GM19324 (cell line): Measurements from ENCODE around the gene SPIB.
A peak's percentile ranks its signal among the peaks of the same experiment; 100 is the strongest.
"Not testable (repeated sequence)": the region's sequence is repeated elsewhere in the genome, so short reads cannot be mapped to it uniquely, and the experiment has no call there.

Source experiments
- ATAC-seq: cut with Tn5 transposase; IDR thresholded peaks from one replicate; pipeline ENCODE4 v1.9.1; 2021; ENCODE audit warnings: mild to moderate bottlenecking, moderate library complexity; ENCODE audit not compliant: unreplicated experiment, low FRiP score

SPIB gene

DNA sequence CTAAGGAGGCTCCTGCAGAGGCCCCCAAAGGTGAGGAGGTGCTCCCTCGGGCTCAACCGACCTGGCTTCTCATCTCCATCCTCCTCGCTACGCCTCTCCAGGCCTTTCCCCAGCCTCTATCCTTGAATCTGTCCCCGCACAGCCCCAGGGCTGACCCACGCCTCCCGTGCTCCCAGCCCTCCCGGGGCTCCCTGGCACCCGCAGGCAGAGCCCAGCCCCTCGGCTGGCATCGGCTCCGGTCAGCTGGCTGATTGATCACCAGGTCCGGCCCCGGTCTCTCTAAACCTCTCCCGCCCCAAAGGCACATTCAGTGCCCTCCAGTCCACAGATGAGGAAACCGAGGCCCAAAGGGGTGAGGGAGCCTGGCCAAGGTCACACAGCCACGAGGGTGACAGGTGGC lies 16.5 kb downstream of the SPIB start:
- ATAC-seq: no peak

DNA sequence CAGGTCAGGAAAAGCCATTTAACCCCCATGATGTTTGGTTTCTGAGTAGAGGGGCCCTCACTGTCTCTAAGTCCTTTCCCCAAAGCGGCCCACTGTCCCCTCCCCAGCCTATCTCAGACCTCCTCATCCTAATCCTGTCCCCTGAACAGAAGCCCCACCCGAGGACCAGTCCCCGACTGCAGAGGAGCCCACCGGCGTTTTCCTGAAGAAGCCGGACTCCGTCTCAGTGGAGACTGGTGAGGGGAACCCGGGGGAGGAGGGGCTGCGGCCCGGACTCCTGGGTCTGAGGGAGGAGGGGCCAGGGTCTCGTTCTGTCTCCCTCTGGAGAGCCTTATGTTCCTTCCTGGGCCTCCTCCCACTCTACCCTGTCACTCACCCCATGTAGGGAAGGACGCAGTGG lies 16.9 kb downstream of the SPIB start:
- ATAC-seq: no peak

DNA sequence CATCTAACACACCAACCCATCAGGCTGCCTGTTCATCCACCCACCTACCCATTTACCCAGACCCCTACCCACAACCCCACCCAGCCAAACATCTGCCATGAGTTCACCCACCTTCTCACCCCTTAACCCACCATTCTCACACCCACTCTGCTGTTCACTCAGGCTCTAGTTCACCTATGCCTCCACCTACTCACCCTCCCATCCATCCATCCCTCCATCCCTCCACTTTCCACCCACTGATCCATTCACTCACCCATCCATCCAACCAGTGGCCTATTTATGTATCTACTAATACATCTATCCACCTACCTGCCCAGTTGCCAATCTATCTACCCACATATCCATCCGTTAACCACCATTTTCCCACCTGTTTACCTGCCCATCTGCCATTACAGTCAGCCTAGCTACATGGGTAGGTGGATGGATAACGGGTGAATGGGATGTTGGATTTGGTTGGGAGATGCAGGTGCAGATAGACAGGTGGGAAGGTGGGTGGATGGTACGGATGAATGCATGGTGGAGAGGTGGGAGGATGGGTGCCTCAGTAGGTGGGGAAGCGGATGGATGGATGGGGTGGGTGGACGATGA lies 19.2 kb downstream of the SPIB start:
- ATAC-seq: no peak

DNA sequence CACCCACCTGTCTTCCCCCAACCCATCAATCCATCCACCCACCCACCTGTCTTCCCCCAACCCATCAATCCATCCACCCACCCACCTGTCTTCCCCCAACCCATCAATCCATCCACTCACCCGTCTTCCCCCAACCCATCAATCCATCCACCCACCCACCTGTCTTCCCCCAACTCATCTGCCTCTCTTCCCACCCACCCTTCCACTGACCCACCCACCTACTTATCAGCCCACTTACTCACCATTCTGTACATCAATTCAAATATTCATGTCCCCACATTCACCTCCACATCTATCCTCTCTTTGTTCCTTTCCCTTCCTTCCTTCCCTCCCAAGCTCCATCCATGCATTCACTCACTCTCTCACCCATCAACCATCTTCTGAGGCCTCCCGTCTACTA lies 20.4 kb downstream of the SPIB start:
- ATAC-seq: not testable (repeated sequence)

DNA sequence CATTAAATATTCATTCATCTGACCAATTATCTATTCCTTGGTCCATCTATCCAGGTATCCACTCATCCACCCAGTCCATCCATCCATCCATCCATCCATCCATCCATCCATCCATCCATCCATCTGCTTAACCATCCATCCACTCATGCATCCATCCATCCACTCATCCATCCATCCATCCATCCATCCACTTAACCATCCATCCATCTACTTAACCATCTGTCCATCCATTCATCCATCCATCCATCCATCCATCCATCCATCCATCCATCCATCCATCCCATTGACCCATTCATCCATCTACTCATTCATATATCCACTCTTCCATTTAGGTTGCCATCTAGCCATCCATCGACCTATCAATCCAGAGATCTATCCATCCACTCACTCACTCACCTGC lies 25.3 kb downstream of the SPIB start:
- ATAC-seq: no peak

DNA sequence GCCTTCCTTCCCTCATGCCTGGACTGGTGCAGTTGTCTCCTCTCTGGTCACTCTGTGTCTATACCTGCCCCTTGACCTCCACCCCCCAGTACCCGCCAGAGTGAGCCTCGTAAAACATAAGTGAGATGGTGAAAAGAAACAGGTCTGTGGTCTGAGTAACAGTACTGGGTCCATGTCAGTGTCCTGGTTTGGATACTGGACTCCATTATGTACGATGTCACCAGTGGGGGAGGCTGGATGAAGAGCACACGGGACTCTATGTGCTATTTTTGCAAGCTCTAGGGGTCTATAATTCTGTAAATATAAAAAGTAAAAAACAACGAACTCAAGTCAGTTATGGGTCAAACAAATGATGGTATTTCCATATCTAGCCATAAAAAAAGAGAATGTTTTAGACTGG lies 28.3 kb downstream of the SPIB start:
- ATAC-seq: no peak

DNA sequence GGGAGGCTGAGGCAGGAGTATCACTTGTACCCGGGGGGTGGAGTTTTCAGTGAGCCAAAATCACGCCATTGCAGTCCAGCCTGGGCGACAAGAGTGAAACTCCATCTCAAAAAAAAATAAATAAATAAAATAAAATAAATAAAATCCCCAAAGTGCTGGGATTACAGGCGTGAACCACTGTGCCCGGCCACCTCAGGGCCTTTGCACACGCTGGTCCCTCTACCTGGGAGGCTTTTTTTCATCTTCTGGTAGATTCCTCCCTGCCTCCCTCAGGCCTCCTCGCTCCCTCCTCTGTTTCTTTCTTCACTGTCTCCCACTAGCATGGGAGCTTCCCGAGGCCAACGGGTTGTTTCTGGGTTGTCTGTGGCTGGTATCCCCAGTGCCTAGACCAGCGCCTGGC lies 29.0 kb downstream of the SPIB start:
- no peak for ATAC-seq

DNA sequence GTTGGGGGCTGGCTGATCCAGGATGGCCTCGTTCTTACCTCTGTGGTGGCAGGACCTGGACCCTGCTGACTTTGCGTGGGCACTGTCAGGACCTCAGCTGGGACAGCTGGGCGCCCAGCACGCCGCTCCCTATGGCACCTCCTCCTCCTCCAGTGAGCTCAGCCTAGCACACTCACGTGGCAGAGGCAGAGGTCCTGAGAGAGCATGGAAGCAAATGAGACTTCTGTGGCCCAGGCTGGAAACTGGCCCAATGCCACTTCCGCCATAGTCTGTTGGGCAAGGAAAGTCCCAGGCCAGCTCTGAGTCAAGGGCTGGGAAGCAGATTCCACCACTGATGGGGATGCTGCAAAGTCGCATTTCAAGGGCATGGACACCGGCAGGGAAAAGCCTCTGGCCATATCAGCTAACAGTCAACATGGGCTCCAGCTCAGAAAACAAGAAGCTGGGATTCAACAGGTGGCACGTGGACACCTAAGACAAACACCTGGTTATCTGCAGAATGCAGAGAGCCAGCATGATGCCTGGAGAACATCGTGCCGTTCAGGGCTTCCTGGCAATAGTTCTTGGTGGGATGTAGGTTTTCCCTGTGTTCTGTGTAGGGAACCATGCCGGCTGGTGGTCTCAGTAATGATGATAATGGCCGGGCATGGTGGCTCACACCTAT lies 30.6 kb downstream of the SPIB start:
- ATAC-seq: no peak

DNA sequence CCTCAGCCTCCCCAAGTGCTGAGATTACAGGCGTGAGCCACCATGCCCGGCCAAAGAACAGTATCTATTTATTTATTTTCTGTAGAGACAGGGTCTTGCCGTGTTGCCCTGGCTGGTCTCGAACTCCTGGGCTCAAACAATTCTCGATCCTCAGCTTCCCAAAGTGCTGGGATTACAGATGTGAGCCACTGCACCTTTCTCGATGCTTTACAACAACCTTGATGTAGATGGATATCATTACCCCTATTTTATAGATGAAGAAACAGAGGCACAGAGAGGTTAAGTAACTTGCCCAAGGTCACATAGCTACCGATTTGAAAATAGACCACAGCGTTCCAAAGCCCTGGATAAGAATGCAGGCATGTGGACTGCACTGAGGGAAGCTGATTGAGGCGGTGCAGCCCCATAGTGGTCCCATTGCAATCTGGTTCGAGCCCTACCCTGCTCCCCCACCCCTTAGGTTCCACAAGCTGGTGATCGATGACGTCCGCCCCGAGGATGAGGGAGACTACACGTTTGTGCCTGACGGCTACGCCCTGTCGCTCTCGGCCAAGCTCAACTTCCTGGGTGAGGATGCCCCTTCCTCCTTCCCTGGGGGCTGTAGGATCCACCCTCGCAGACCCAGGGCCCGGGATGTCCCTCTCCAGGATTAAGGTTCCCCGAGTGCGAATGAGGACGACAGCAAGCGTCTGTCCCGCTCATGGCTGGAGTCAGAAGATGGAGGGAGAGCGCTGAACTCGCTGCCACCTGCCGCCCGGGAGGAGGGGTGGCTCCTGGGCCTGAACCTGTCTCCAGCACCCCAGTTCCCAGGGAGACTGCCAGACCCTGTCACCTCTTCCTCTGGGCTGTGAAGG lies 31.9 kb downstream of the SPIB start:
- no peak for ATAC-seq

DNA sequence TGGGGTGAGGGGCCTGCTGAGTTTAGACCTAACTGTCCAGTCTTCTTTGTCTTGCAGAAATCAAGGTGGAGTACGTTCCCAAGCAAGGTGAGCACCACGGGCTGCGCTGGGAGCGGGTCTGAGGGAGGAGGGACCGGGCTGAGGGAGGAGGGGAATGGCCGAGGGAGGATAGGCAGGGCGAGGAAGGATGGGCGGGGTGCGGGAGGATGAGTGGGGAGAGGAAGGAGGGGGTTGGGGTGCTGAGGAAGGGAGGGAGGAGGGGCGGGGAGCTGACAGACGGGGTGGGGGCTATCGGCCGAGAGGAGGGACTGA lies 32.4 kb downstream of the SPIB start:
- no peak for ATAC-seq

DNA sequence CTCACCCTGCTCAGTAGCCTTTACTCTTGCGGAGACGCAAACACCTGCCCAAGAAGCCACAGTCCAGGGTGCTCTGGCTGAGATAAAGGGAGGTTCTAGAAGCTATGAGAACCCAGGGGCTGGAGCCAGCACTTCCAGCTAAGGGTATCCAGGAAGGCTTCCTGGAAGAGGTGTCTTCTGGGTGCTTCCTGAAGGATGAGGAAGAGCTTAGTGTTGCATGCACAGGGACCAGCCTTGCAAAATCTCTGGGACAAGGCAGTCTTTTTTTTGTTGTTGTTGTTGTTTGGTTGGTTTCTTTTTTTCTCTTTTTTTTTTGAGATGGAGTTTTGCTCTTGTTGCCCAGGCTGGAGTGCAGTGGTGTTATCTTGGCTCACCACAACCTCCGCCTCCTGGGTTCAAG lies 34.5 kb downstream of the SPIB start:
- no peak for ATAC-seq

DNA sequence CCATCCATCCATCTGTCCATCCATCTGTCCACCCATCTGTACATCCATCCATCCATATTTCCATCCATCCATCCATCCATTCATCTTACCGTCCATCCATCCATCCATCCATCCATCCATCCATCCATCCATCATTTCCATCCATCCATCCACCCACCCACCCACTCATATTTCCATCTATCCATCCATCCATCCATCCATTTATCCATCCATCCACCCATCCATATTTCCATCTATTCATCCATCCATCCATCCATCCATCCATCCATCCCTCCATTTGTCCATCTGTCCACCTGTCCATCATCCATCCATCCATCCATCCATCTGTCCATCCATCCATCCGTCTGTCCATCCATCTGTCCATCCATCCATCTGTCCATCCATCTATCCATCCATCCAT lies 37.3 kb downstream of the SPIB start:
- ATAC-seq: no peak

DNA sequence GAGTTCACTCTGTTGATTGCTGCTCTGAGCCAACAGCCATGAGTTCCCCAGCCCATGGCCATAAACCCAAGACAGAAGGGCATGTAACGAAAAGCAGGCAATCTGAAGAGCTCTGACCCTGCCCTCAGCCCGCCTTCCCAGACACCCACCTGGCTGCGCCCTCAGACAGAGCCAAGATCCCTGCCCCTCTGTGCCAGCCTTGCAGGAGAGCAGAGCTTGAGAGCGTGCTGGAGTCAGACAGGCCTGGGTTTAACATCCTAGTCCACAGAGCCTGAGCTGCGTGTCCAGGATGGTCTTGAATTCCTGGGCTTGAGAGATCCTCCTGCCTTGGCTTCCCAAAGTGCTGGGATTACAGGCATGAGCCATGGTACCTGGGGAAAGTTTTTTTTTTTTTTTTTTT lies 38.6 kb downstream of the SPIB start:
- ATAC-seq: no peak

DNA sequence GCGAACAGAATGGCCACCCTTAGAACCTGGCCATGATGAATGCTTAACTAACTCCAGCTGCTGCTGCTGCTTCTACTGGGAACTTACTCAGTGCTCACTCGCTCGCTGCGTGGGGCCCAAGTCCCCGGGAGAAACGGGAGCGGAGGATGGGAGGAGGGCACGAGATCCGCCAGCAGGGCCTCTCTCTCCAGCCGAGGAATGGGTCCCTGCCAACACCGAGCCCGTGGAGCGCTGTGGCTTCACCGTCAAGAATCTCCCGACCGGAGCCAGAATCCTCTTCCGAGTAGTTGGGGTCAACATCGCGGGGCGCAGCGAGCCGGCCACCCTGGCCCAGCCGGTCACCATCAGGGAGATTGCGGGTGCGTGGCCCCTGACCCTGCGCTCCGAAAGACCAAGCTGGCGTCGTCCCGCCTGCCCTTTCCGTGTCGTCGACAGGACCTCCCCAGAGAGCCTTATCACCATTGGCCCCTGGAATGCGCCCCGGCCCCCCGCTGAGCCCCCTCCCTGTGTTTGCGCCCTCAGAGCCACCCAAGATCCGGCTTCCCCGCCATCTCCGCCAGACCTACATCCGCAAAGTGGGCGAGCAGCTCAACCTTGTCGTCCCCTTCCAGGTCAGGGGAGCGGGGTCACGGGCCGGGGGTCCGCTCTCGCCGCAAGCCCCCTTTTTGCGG lies 39.8 kb downstream of the SPIB start:
- ATAC-seq: no peak

DNA sequence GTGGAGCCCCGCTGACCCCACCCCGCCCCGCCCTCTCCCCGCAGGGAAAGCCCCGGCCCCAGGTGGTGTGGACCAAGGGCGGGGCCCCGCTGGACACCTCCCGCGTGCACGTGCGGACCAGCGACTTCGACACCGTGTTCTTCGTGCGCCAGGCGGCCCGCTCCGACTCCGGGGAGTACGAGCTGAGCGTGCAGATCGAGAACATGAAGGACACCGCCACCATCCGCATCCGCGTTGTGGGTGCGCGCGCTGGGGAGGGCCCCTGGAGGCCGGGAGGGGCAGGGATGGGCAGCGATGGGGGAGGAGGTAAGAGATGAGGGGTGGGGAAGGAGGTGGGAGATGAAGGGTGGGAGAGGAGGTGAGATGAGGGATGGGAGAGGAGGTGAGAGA lies 40.3 kb downstream of the SPIB start:
- ATAC-seq: no peak

DNA sequence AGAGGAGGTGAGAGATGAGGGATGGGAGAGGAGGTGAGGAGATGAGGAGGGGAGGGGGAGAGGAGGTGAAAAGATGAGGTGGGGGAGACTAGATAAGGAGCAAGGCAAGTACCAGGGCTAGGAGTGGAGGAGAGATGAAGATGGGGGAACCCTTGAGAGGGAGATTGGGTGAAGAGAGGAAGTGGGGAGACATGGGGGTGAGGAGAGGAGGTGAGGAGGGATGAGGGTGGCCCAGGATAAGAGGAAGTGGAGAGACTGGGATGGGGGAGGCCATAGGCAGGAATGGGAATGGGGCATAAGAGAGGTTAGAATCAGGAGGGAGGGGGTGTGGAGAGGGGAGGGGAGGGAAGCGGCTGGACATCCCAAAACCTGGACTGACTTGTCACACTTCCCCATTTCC lies 40.9 kb downstream of the SPIB start:
- no peak for ATAC-seq

DNA sequence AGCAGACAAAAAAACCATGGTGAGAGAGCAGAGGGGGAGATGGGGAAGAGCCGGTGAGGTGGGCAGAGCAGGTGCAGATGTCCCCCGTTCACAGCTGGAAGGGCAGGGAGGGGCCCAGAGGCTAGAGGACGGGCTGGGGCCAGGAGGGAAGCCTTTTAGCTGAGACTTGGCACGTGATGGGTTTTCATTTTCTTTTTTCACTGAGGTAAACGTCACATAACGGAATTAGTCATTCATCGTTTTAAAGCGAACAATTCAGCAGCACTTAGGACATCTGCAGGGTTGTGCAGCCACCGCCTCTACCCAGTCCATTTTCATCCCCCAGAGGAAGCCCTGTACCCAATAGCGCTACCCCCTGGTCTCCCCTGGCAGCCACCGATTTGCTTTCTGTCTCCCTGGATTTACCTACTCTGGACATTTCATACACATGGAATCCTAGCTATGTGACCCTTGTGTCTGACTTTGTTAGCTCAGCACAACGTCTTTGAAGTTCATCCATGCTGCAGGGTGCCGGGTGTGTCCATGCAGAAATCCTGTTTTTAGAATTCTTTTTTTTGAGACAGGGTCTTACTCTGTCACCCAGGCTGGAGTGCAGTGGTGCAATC lies 41.5 kb downstream of the SPIB start:
- ATAC-seq: peak; percentile 47

DNA sequence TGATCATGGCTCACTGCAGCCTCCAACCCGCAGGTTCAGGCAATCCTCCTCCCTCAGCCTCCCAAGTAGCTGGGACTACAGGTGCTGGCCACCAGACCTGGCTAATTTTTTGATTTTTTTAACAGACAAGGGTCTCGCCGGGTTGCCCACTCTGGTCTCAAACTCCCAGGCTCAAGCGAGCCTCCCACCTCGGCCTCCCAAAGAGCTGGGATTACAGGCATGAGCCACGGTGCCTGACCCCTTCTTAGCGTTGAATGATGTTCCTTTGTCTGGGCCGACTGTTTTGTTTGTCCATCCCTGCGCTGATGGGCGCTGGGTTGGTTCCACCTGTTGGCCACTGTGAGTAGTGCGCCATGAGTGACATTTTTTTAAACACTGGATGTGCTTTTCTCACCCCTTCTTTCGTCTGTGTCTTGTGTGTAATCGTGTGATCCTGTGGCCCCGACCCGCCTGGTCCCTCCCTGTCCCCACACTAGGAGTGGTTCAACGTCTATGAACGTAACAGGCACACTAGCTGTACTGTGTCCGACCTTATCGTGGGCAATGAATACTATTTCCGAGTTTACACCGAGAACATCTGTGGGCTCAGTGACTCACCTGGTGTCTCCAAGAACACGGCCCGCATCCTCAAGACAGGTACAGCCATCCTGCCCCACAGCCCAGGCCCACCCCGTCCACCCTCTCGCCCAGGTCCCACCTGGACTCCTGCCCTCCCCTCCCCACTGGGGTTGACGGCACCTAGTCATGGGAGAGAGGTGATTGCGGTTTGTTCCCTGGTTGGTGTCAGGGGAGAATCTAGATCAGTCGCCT lies 42.5 kb downstream of the SPIB start:
- ATAC-seq: no peak

DNA sequence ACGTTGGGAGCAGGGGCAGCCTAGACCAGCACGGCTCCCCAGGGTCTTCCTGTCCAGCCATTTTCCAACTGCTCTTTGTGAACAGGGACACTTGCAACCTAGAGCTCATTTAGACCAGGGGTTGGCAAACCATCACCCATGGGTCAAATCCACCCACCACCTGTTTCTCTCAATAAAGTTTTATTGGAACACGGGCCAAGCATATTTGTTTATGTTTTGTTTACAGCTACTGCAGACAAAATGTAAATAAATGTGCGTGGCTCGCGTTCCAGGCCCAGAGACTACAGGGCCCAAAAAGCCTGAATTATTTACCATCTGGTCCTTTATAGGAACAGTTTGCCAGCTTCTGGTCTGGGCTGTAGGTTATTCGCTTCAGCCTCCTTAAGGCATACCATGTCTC lies 44.2 kb downstream of the SPIB start:
- no peak for ATAC-seq

DNA sequence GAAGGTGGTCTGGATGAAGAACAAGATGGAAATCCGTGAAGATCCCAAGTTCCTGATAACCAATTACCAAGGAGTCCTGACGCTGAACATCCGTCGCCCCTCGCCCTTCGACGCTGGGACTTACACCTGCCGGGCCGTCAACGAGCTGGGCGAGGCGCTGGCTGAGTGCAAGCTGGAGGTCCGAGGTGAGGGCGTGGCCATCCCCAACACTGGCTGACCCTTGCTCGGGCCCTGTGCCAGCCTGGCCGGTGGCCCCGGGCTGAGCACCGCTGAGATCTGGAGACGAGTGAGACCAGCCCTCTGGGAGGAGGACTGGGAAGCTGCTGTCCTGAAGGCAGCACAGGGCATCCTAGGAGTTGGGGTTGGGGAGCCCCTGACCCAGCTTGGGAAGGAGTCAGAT lies 45.6 kb downstream of the SPIB start:
- ATAC-seq: no peak
